ENCODE data around the gene KRT15.

- TF ChIP-seq CTCF (IDR thresholded peaks at IDR 0.05) (no peak), POLR2A (IDR thresholded peaks at IDR 0.05) (no peak)
Measured at GRCh38 chr17:41492351-41492750, 26.3 kb downstream of the KRT15 start.

Data from lower leg skin (tissue), 3 donors.